OCI-LY1 (cell line): Measurements from ENCODE around the gene FBXW4.

Experiments used
- H2AFZ ChIP-seq: fragments of 200-600 bp; sonication (generic), shearing (Covaris generic); 2 replicates; pipeline ENCODE4 v1.6.0; 2014; ENCODE audit warnings: antibody characterized with exemption, mild to moderate bottlenecking, low read length
- H3F3A ChIP-seq: fragments of 200-600 bp; sonication (generic), shearing (Covaris generic); 2 replicates; pipeline ENCODE4 v1.6.0; 2014; ENCODE audit warnings: mild to moderate bottlenecking, antibody characterized with exemption, low read length, moderate library complexity; ENCODE audit not compliant: insufficient read depth
- H3K27ac ChIP-seq: fragments of 200-600 bp; sonication (generic); 2 replicates; pipeline ENCODE4 v1.5.1; 2014; ENCODE audit warnings: low read length, mixed run types, mild to moderate bottlenecking, low read depth; ENCODE audit not compliant: poor library complexity, severe bottlenecking
- H3K27me3 ChIP-seq: fragments of 200-600 bp; sonication (generic); 2 replicates; pipeline ENCODE4 v1.6.0; 2014; ENCODE audit warnings: antibody characterized with exemption, mild to moderate bottlenecking, low read length, moderate library complexity; ENCODE audit not compliant: insufficient read depth
- H3K36me3 ChIP-seq: fragments of 200-600 bp; sonication (generic); 2 replicates; pipeline ENCODE4 v1.6.1; 2014; ENCODE audit warnings: mild to moderate bottlenecking, antibody characterized with exemption, low read length, moderate library complexity, mixed read lengths; ENCODE audit not compliant: insufficient read depth
- H3K4me1 ChIP-seq: fragments of 200-600 bp; sonication (generic); 2 replicates; pipeline ENCODE4 v1.5.1; 2014; ENCODE audit warnings: mild to moderate bottlenecking, low read length, moderate library complexity; ENCODE audit not compliant: insufficient read depth, severe bottlenecking
- H3K4me2 ChIP-seq: fragments of 200-600 bp; sonication (generic), shearing (Covaris generic); 2 replicates; pipeline ENCODE4 v1.6.1; 2014; ENCODE audit warnings: low read length
- H3K4me3 ChIP-seq: fragments of 200-600 bp; sonication (generic); 2 replicates; pipeline ENCODE4 v1.5.1; 2014; ENCODE audit warnings: low read length, low read depth, mild to moderate bottlenecking, mixed read lengths; ENCODE audit not compliant: poor library complexity, severe bottlenecking
- H3K79me2 ChIP-seq: fragments of 200-600 bp; shearing (Covaris generic); 2 replicates; pipeline ENCODE4 v1.6.1; 2016; ENCODE audit warnings: mixed run types, low read length, mixed read lengths; ENCODE audit not compliant: insufficient read depth
- H3K9ac ChIP-seq: fragments of 200-600 bp; sonication (generic), shearing (Covaris generic); 2 replicates; pipeline ENCODE4 v1.6.1; 2014; ENCODE audit warnings: mild to moderate bottlenecking, low read length, mixed read lengths
- H3K9me2 ChIP-seq: fragments of 200-600 bp; sonication (generic), shearing (Covaris generic); 2 replicates; pipeline ENCODE4 v1.6.1; 2014; ENCODE audit warnings: low read depth, mild to moderate bottlenecking, low read length, mixed read lengths
- H3K9me3 ChIP-seq: fragments of 200-600 bp; shearing (Covaris generic); 2 replicates; pipeline ENCODE4 v1.6.1; 2014; ENCODE audit warnings: low read length, mixed read lengths
- H4K20me1 ChIP-seq: fragments of 200-600 bp; sonication (generic), shearing (Covaris generic); 2 replicates; pipeline ENCODE4 v1.6.0; 2016; ENCODE audit warnings: mild to moderate bottlenecking, low read length; ENCODE audit not compliant: insufficient read depth
- EZH2 ChIP-seq: fragments of 200-600 bp; sonication (generic), shearing (Covaris generic); IDR thresholded peaks from 2 replicates; pipeline ENCODE4 v1.8.0; 2017; ENCODE audit warnings: borderline replicate concordance, mixed run types, mild to moderate bottlenecking, antibody characterized with exemption, low read length, moderate library complexity, mixed read lengths
- TF ChIP-seq, protein P1 (sequence below): fragments of 200-600 bp; sonication (generic), shearing (Covaris generic); IDR thresholded peaks from 2 replicates; pipeline ENCODE4 v1.5.1; 2017; ENCODE audit warnings: mild to moderate bottlenecking, antibody characterized with exemption, low read length, moderate library complexity, mixed read lengths

Gene FBXW4

DNA sequence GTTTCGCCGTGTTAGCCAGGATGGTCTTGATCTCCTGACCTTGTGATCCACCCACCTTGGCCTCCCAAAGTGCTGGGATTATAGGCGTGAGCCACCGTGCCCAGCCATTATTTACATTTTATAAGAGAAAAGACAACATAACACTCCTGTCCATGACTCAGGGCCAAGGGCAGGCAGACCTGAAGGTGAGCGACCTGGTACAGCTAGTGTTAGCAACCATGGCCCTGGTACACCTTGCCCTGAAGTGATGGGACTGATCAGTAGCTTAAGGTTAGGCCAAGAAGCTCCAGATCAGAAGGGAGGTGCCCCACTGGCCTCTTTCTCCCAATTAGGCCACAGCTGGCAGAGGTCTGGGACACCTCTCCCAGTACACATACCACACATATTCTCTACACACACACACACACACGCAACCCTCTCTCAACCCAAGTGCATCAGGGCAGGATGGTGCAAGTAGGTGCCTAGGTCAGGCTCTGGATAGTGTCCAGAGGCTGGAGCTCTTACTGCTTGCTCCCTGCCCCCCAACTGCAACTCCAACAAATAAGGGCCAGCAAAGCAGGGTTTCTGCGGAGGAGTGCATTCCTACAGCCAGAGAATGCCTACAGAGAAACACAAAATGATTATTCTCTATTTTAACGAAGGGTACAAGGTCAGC lies 63.0 kb downstream of the FBXW4 start:
- Histone ChIP-seq H3K9me2 (no peaks in the 10 kb centered on the region), H4K20me1 (no peaks in the 10 kb centered on the region), H3K9me3 (no peaks in the 10 kb centered on the region), H3K4me2 (no peak overlapping the region), H3F3A (no peaks in the 10 kb centered on the region), H2AFZ (no peak overlapping the region), H3K4me3 (no peak overlapping the region), H3K27ac (no peak overlapping the region), H3K79me2 (no peaks in the 10 kb centered on the region), H3K4me1 (no peaks in the 10 kb centered on the region), H3K27me3 (no peaks in the 10 kb centered on the region), H3K9ac (no peak overlapping the region), H3K36me3 (0 out of 2 replicates have a peak, but pooled peaks cover 2% of the 10 kb centered on the region)
- TF ChIP-seq, protein P1, sequence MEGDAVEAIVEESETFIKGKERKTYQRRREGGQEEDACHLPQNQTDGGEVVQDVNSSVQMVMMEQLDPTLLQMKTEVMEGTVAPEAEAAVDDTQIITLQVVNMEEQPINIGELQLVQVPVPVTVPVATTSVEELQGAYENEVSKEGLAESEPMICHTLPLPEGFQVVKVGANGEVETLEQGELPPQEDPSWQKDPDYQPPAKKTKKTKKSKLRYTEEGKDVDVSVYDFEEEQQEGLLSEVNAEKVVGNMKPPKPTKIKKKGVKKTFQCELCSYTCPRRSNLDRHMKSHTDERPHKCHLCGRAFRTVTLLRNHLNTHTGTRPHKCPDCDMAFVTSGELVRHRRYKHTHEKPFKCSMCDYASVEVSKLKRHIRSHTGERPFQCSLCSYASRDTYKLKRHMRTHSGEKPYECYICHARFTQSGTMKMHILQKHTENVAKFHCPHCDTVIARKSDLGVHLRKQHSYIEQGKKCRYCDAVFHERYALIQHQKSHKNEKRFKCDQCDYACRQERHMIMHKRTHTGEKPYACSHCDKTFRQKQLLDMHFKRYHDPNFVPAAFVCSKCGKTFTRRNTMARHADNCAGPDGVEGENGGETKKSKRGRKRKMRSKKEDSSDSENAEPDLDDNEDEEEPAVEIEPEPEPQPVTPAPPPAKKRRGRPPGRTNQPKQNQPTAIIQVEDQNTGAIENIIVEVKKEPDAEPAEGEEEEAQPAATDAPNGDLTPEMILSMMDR = no peak
- TF ChIP-seq EZH2 = no peak

DNA sequence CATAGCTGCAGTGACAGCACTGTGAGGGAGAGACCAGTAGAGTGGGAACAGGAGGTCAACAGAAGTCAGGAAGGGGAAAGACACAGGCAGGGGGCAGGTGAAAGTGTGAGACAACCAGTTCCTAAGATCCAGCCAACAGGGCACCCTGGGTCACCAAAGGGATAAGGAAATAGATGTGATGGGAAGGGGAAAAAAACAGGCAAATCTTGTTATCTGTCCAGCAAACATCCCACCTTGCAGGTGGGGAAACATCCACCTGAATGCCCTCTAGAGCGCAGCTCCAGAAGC lies 64.4 kb downstream of the FBXW4 start:
- no peaks in the 10 kb centered on the region for H3F3A ChIP-seq
- TF ChIP-seq EZH2 = no peak
- TF ChIP-seq, protein P1 = no peak
- 0 out of 2 replicates have a peak, but pooled peaks cover 2% of the 10 kb centered on the region for H3K36me3 ChIP-seq
- no peak overlapping the region for H2AFZ ChIP-seq
- H3K9me2 ChIP-seq = no peaks in the 10 kb centered on the region
- H3K4me2 ChIP-seq = no peak overlapping the region
- H3K4me3 ChIP-seq = no peak overlapping the region
- no peaks in the 10 kb centered on the region for H3K79me2 ChIP-seq
- H3K27ac ChIP-seq = no peak overlapping the region
- H3K9ac ChIP-seq = no peak overlapping the region
- no peaks in the 10 kb centered on the region for H3K9me3 ChIP-seq
- no peaks in the 10 kb centered on the region for H4K20me1 ChIP-seq
- no peaks in the 10 kb centered on the region for H3K4me1 ChIP-seq
- no peaks in the 10 kb centered on the region for H3K27me3 ChIP-seq

DNA sequence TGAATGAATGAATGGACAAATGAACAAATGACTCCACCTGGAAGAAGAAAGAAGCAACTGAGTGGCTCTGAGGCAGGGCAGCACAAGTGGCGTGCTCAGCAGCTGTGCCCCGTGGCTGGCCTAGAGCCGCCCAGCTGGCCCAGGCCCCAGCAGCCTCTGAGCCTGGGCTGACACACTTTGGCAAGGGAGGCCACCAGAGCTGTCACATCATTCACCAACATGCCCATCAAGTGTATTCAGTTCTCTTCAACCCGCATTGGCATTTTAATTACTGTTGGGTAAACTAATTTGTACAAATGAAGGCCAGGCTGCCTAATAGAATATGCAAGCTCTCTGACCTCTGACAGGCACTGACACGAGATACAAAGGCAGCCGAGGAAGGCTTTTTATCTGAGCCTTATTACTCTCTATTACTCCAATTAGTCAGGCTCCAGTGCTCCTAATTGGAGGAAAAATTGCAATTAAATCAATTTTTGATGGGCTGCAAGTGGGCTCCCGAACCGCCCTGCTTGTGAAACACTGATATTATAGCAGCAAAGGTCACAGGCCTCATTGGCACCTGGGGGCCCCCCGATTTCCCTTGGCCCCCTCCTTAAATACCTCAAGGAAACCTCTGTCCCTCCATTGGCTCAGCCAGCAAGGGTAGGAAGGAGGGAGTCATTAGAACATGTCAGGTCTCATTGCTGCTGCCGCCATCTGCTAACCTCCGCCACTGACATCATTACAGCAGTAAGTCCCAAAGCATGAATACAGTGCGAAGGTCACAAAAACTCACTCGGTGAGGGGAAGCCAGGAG lies 64.9 kb downstream of the FBXW4 start:
- Histone ChIP-seq H3K4me1 (no peaks in the 10 kb centered on the region), H3K9ac (no peak overlapping the region), H2AFZ (no peak overlapping the region), H3K36me3 (0 out of 2 replicates have a peak, but pooled peaks cover 2% of the 10 kb centered on the region), H4K20me1 (no peaks in the 10 kb centered on the region), H3K27ac (no peak overlapping the region), H3K9me3 (no peaks in the 10 kb centered on the region), H3F3A (no peaks in the 10 kb centered on the region), H3K79me2 (no peaks in the 10 kb centered on the region), H3K27me3 (no peaks in the 10 kb centered on the region), H3K4me3 (no peak overlapping the region), H3K4me2 (no peak overlapping the region), H3K9me2 (no peaks in the 10 kb centered on the region)
- TF ChIP-seq EZH2 = no peak
- TF ChIP-seq, protein P1 = no peak
